Measurements from ENCODE around the gene HMBS. TPM values are rescaled to one million over a fixed set of nuclear protein-coding genes. Genes with fewer than 3 reads are reported as not detected.

HMBS gene
- total and polyA plus RNA-seq, 4 donors = 10.5 to 224 (median 26.7) TPM

DNA sequence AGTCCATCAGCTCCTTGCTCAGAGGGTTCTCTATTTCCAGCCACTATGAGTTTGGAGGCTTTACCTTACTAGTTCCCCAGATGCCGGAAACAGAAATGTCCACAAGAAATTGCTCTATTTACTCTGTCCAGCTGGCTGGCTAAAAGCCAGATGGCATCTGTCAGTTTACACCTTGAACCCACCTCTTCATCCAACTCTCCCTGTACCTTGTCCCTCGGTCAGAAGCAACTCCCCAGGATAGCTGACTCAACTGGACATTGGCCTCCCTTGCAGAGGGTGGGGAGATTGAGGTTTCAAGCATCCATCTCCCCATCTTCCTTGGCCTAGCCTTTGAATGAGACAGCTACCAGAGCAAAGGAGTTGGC lies 24.2 kb downstream of the HMBS start:
- H3K27ac ChIP-seq (ENCODE audit: low read depth in 1 of 2, low read length in 2 of 2) = peak overlapping the region; percentile 3 to 4

More for the DNA sequence above, 24.2 kb downstream of the HMBS start:
- DNase-seq (ENCODE audit: low spot score) = no peak
- H3K4me1 ChIP-seq (ENCODE audit: control insufficient read depth in 4 of 4, insufficient read depth in 4 of 4, low read length in 3 of 4) = peaks cover 8 to 28% (median 22%) of the 10 kb centered on the region in 4 donors
- TF ChIP-seq TAF1 (conservative IDR thresholded peaks at IDR 0.05) = no peak
- TF ChIP-seq, protein P1, sequence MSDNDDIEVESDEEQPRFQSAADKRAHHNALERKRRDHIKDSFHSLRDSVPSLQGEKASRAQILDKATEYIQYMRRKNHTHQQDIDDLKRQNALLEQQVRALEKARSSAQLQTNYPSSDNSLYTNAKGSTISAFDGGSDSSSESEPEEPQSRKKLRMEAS (IDR thresholded peaks at IDR 0.05) = peak; percentile 64
- TF ChIP-seq CTCF (IDR thresholded peaks at IDR 0.05; ENCODE audit: low read depth, low read length, missing input control) = no peak
- TF ChIP-seq HNF4A (conservative IDR thresholded peaks at IDR 0.05) = peak; percentile 98
- peak; percentile 14 for TF ChIP-seq ZBTB33 (IDR thresholded peaks at IDR 0.05)
- TF ChIP-seq SP1 (IDR thresholded peaks at IDR 0.05) = peak; percentile 69
- TF ChIP-seq JUND (IDR thresholded peaks at IDR 0.05) = peak; percentile 45 to 66
- peak; percentile 93 for TF ChIP-seq HNF4G (IDR thresholded peaks at IDR 0.05)
- TF ChIP-seq REST (IDR thresholded peaks at IDR 0.05) = peak; percentile 15
- TF ChIP-seq FOXA1 (IDR thresholded peaks at IDR 0.05) = peak; percentile 52
- peak; percentile 68 for TF ChIP-seq FOXA2 (IDR thresholded peaks at IDR 0.05)
- no peak for TF ChIP-seq NR2F2 (IDR thresholded peaks at IDR 0.05)
- TF ChIP-seq RAD21 (IDR thresholded peaks at IDR 0.05) = no peak
- TF ChIP-seq, protein P2, sequence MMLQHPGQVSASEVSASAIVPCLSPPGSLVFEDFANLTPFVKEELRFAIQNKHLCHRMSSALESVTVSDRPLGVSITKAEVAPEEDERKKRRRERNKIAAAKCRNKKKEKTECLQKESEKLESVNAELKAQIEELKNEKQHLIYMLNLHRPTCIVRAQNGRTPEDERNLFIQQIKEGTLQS (IDR thresholded peaks at IDR 0.05) = peak; percentile 44
- TF ChIP-seq RXRA (IDR thresholded peaks at IDR 0.05) = peak; percentile 42 to 70
- no peak overlapping the region for H3K9ac ChIP-seq (ENCODE audit: low read depth in 1 of 2, low read length in 2 of 2)
- H3K27me3 ChIP-seq (ENCODE audit: control insufficient read depth in 4 of 4, insufficient read depth in 4 of 4, low read length in 3 of 4) = no peaks in the 10 kb centered on the region
- H3K9me3 ChIP-seq (ENCODE audit: control insufficient read depth in 4 of 4, low read length in 3 of 4) = no peaks in the 10 kb centered on the region
- H3K36me3 ChIP-seq (ENCODE audit: control insufficient read depth in 4 of 4, insufficient read depth in 3 of 4, low read depth in 1 of 4, low read length in 3 of 4) = peaks cover 3 to 32% (median 18%) of the 10 kb centered on the region in 4 donors
- H3K4me3 ChIP-seq (ENCODE audit: low read depth in 1 of 3, low read length in 3 of 3) = peak overlapping the region in 2 of 3 donors; percentile 48 to 91
- 32% methylated on average over 2 of the region's 2 CpGs for WGBS

Data from liver (tissue), 9 donors.